Heart right ventricle (tissue), 16 donors: ENCODE measurements around the gene SFTPB. TPM values are rescaled to one million over a fixed set of nuclear protein-coding genes. Genes with fewer than 3 reads are reported as not detected.

Experiments
- ATAC-seq, 8 donors: fragments of 200-7000 bp; cut with Tn5 transposase; one replicate each; pipeline ENCODE4 v1.9.1; 2020; ENCODE audit warnings: mild to moderate bottlenecking in 8 of 8, moderate library complexity in 8 of 8, moderate number of reproducible peaks in 1 of 8
- DNase-seq, 2 donors: peaks; one replicate each; pipeline ENCODE4 v3.0.0-alpha.2; 2020
- H3K27ac ChIP-seq, 10 donors: fragments of 200-600 bp; sonication (generic) in 2 of 10; one replicate each; pipeline versions ENCODE4 v1.5.0 to v1.8.0; 2020 to 2022; ENCODE audit warnings: mild to moderate bottlenecking in 3 of 10
- H3K27me3 ChIP-seq, 7 donors: fragments of 200-600 bp; one replicate each; pipeline ENCODE4 v1.8.0; 2021 to 2022; ENCODE audit warnings: mild to moderate bottlenecking in 2 of 7
- H3K36me3 ChIP-seq, 9 donors: fragments of 200-600 bp; sonication (generic) in 1 of 9; one replicate each; pipeline versions ENCODE4 v1.5.0 to v1.8.0; 2020 to 2022; ENCODE audit warnings: mild to moderate bottlenecking in 2 of 9
- H3K4me1 ChIP-seq, 9 donors: fragments of 200-600 bp; sonication (generic) in 1 of 9; one replicate each; pipeline versions ENCODE4 v1.5.0 to v1.8.0; 2020 to 2022; ENCODE audit warnings: mild to moderate bottlenecking in 4 of 9
- H3K4me3 ChIP-seq, 10 donors: fragments of 200-600 bp; sonication (generic) in 2 of 10; one replicate each; pipeline versions ENCODE4 v1.5.0 to v1.8.0; 2020 to 2022; ENCODE audit warnings: mild to moderate bottlenecking in 7 of 10, moderate library complexity in 2 of 10
- H3K9me3 ChIP-seq, 11 donors: fragments of 200-600 bp in 10 of 11; sonication (generic) in 2 of 11; one replicate each; pipeline versions ENCODE4 v1.5.0 to v1.8.0; 2013 to 2022; ENCODE audit warnings: mild to moderate bottlenecking in 2 of 11, control low read depth in 1 of 11, moderate library complexity in 1 of 11
- CTCF ChIP-seq, 9 donors: fragments of 200-600 bp; sonication (generic) in 2 of 9; IDR thresholded peaks; one replicate each; pipeline versions ENCODE4 v1.5.0 to v1.8.0; 2021 to 2022; ENCODE audit warnings: antibody characterized with exemption in 9 of 9, mild to moderate bottlenecking in 5 of 9, moderate library complexity in 1 of 9
- WGBS, 2 donors: extraction: QIAGEN DNeasy Blood & Tissue Kit; methylation state at CpG; one replicate each; pipeline ENCODE4 v1.1.7; 2013; ENCODE audit warnings: inconsistent platforms in 1 of 2; 5-methylcytosine and 5-hydroxymethylcytosine counted together
- intact Hi-C, 10 donors: fragments of 100-400 bp; cut with DNase I; formaldehyde crosslinking; loops; one replicate each; pipeline versions ENCODE4 v1.11.1 to v1.14.2; 2022
- polyA plus RNA-seq, 2 donors: library from polyadenylated mRNA; stranded (reverse); fragments of 200-250 nt; gene quantifications; one replicate each; pipeline ENCODE4 v1.2.3, GENCODE V29; 2013
- total RNA-seq, 10 donors: library from RNA; stranded (reverse); fragmentation: NEBNext Ultra II Directional in 3 of 10; extraction: Animal tissue kit (Norgen Biotek cat#: 25700) in 3 of 10; gene quantifications; one replicate each; pipeline versions ENCODE4 v1.2.1 to v1.2.4, GENCODE V29; 2021 to 2023
- donor health status: Arrhythmogenic right ventricular cardiomyopathy.
- donor health status: ischemic (EF 13 %, LVEDD 7.1; RV severe dilation, severe dysfunction).
- donor health status: healthy with polysubstance abuse.
- donor health status: DM: no; HTN: yes; CAD: no.
- donor health status: DM: no; HTN: no; CAD: no.
- donor health status: ischemic (EF 25% LVEDD 6.9; RV normal size, moderate dysfunction).
- donor health status: ischemic (EF 25% LVEDD 5.7; RV mildly dilated, moderate dysfunction).
- donor health status: healthy.
- donor health status: DM: yes; HTN: yes; CAD: no.
- donor health status: Ischemic cardiomyopathy.
- donor health status: ischemic (EF 35%, LVEDD 5.7; RV mildly dilated, moderate dysfunction).
- donor health status: nonischemic (EF 11% LVEDD 7.7; RV severe dilation, severe dysfunction).
- donor health status: DM: yes; HTN: yes; CAD: no.
- donor health status: PGD.
- donor health status: ischemic (EF 29% LVEDD 5.4; RV normal size, mild dysfunction).
- donor health status: nonischemic (EF 23%, LVEDD 6.1; RV moderate dilation, normal function).

The SFTPB gene
- total and polyA plus RNA-seq, 12 donors: 0.62 to 1.2 TPM; not detected in 10

- H3K4me3 ChIP-seq: no peak overlapping the region
- DNase-seq: no peak
- peak overlapping the region in 1 of 10 donors; percentile 4 for H3K27ac ChIP-seq
- H3K27me3 ChIP-seq: no peaks in the 10 kb centered on the region
- intact Hi-C loops: loop anchor here in 7 of 10 donors (2.0 to 10.0 kb wide), 5 partner anchors 71 to 439 kb away; no protein-coding TSS in a partner anchor
- peak in 3 of 8 donors; percentile 42 to 60 (median 59) for ATAC-seq
- H3K9me3 ChIP-seq: no peaks in the 10 kb centered on the region
- no peak for TF ChIP-seq CTCF (IDR thresholded peaks at IDR 0.05)
- WGBS, 2 donors: 30 to 42% methylated on average over 4 of the region's 4 CpGs
- peaks cover 3 to 100% (median 70%) of the 10 kb centered on the region in 9 donors for H3K36me3 ChIP-seq
- peaks cover 0 to 14% (median 0%) of the 10 kb centered on the region in 9 donors for H3K4me1 ChIP-seq
Measured at GRCh38 chr2:85635636-85636035, 32.4 kb downstream of the SFTPB start.

DNA sequence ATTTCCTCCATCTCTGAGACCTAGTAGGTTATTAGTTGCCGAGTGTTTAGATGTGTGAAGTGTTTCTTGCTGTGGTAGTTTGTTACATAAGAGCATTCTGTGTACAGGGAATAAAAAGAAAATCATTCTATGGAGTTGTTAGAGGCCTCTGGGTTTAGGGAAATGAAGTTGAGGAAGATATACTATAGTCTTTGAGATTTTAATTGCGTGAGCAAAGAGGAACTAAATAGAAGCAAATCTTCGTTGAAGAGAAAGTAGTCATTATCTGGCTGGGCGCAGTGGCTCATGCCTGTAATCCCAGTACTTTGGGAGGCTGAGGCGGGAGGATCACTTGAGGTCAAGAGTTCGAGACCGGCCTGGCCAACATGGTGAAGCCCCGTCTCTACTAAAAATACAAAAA, 33.0 kb downstream of the SFTPB start:
- ATAC-seq (no peak), DNase-seq (no peak)
- no peak for TF ChIP-seq CTCF (IDR thresholded peaks at IDR 0.05)
- WGBS, 2 donors: 92 to 93% methylated on average over 8 of the region's 8 CpGs
- no peaks in the 10 kb centered on the region for H3K27me3 ChIP-seq
- peaks cover 3 to 100% (median 64%) of the 10 kb centered on the region in 9 donors for H3K36me3 ChIP-seq
- no peaks in the 10 kb centered on the region for H3K9me3 ChIP-seq
- no peak overlapping the region for H3K4me3 ChIP-seq
- intact Hi-C loops: loop anchor here in 6 of 10 donors (5.0 to 10.0 kb wide), 3 partner anchors 72 to 440 kb away; no protein-coding TSS in a partner anchor
- H3K27ac ChIP-seq: peak overlapping the region in 1 of 10 donors; percentile 4
- peaks cover 0 to 14% (median 0%) of the 10 kb centered on the region in 9 donors for H3K4me1 ChIP-seq

DNA sequence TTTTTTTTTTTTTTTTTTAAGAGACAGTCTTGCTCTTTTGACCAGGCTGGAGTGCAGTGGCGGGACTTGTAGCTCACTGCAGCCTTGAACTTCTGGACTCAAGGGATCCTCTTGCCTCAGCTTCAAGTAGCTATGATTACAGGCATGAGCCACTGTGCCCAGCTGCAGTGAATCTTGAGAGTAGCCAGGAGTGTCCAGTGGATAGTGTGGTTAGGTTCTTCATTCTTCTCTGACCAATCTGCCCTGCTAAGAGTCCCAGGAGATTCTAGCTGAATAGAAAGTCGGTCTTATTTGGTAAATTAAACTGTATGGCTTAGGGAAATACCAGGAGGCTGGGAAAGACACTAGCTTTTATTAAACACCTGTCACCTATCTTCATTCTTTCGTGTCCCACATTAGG, 36.7 kb downstream of the SFTPB start:
- ATAC-seq (no peak), DNase-seq (no peak)
- H3K27ac ChIP-seq: no peak overlapping the region
- no peaks in the 10 kb centered on the region for H3K27me3 ChIP-seq
- 91 to 93% methylated on average over 3 of the region's 3 CpGs for WGBS, 2 donors
- peaks cover 0 to 8% (median 0%) of the 10 kb centered on the region in 9 donors for H3K4me1 ChIP-seq
- no peak overlapping the region for H3K4me3 ChIP-seq
- H3K36me3 ChIP-seq: peaks cover 2 to 100% (median 66%) of the 10 kb centered on the region in 9 donors
- intact Hi-C loops: loop anchor here in 1 of 10 donors (10.0 kb wide), 1 partner anchor 443 kb away; no protein-coding TSS in a partner anchor
- no peaks in the 10 kb centered on the region for H3K9me3 ChIP-seq
- no peak for TF ChIP-seq CTCF (IDR thresholded peaks at IDR 0.05)

- H3K36me3 ChIP-seq: peaks cover 7 to 100% (median 71%) of the 10 kb centered on the region in 9 donors
- H3K4me1 ChIP-seq: peaks cover 0 to 15% (median 1%) of the 10 kb centered on the region in 9 donors
- H3K27me3 ChIP-seq: no peaks in the 10 kb centered on the region
- TF ChIP-seq CTCF (IDR thresholded peaks at IDR 0.05): no peak
- H3K9me3 ChIP-seq: no peaks in the 10 kb centered on the region
- no peak overlapping the region for H3K27ac ChIP-seq
- no peak overlapping the region for H3K4me3 ChIP-seq
- intact Hi-C loops: loop anchor here in 1 of 10 donors (10.0 kb wide), 1 partner anchor 456 kb away; no protein-coding TSS in a partner anchor
- 76 to 77% methylated on average over 2 of the region's 2 CpGs for WGBS, 2 donors
- DNase-seq (no peak), ATAC-seq (no peak)
Measured at GRCh38 chr2:85628658-85629057, 39.3 kb downstream of the SFTPB start.
